Adrenal gland (tissue), 5 donors: Measurements from ENCODE around the gene ISCU.

ENCODE experiments used
- CTCF ChIP-seq, 6 experiments: fragments of 450-650 bp in 4 of 6; fragments of 200-600 bp in 2 of 6; sonication (generic) in 1 of 6; IDR thresholded peaks; 1 replicate in 5 of 6; 2 replicates in 1 of 6; pipeline versions ENCODE4 v1.5.1 to v1.8.0; 2016 to 2021; ENCODE audit warnings: antibody characterized with exemption in 6 of 6, mild to moderate bottlenecking in 2 of 6, moderate library complexity in 1 of 6
- POLR2A ChIP-seq, 2 donors: fragments of 450-650 bp; IDR thresholded peaks; one replicate each; pipeline ENCODE4 v1.6.1; 2017; ENCODE audit warnings: antibody characterized with exemption in 2 of 2, mild to moderate bottlenecking in 2 of 2, moderate library complexity in 1 of 2
- donor health status: DM: no; HTN: no; CAD: no.

GRCh38 chr12:108589028-108589839 is 26.8 kb downstream of the ISCU start:
- no peak for TF ChIP-seq POLR2A (IDR thresholded peaks at IDR 0.05)
- no peak for TF ChIP-seq CTCF (IDR thresholded peaks at IDR 0.05)
